PC-3 (cell line): ENCODE data around the gene SELL. TPM values are rescaled to one million over a fixed set of nuclear protein-coding genes. Genes with fewer than 3 reads are reported as not detected.
"Not testable (repeated sequence)": the region's sequence is repeated elsewhere in the genome, so short reads cannot be mapped to it uniquely, and the experiment has no call there.

Source experiments
- ATAC-seq: fragments of 200-7000 bp; cut with Tn5 transposase; 2 replicates; pipeline ENCODE4 v1.9.1; 2020; ENCODE audit warnings: mild to moderate bottlenecking, moderate library complexity
- BruUV-seq: library from RNA; stranded (reverse); fragments of 400-500 nt; replicated peaks from 2 replicates; lab custom pipeline; 2021; lab: Mats Ljungman, UMichigan
- CTCF ChIA-PET: fragments of 300-600 bp; sonication (Branson Sonifier 250); formaldehyde crosslinking; loops from one replicate; lab custom pipeline; 2022; ENCODE audit warnings: antibody characterized with exemption; lab: Charles Lee
- POLR2A ChIA-PET: fragments of 300-600 bp; sonication (Branson Sonifier 250); formaldehyde crosslinking; loops from one replicate; lab custom pipeline; 2022; ENCODE audit warnings: antibody characterized with exemption; ENCODE audit not compliant: unreplicated experiment; lab: Charles Lee
- DNase-seq: peaks from one replicate; pipeline ENCODE4 v3.0.0-alpha.2; 2015
- H2AFZ ChIP-seq: fragments of 300-600 bp; sonication (generic); 2 replicates; pipeline ENCODE4 v1.6.0; 2016; ENCODE audit warnings: antibody characterized with exemption, low read length
- H3F3A ChIP-seq: fragments of 300-600 bp; sonication (generic); one replicate; pipeline ENCODE4 v1.6.0; 2017; ENCODE audit warnings: antibody characterized with exemption, low read length, control low read depth, mild to moderate bottlenecking; ENCODE audit not compliant: unreplicated experiment
- H3K27ac ChIP-seq: fragments of 300-600 bp; sonication (generic); 2 replicates; pipeline ENCODE4 v1.5.1; 2016; ENCODE audit warnings: mild to moderate bottlenecking, low read length
- H3K27me3 ChIP-seq: fragments of 300-600 bp; sonication (generic); 2 replicates; pipeline ENCODE4 v1.6.1; 2016; ENCODE audit warnings: low read length, mixed read lengths
- H3K36me3 ChIP-seq: fragments of 300-600 bp; sonication (generic); 2 replicates; pipeline ENCODE4 v1.6.1; 2016; ENCODE audit warnings: low read depth, mixed run types, low read length, mixed read lengths
- H3K4me1 ChIP-seq: fragments of 300-600 bp; sonication (generic); 2 replicates; pipeline ENCODE4 v1.5.1; 2016; ENCODE audit warnings: low read length; ENCODE audit not compliant: insufficient read depth
- H3K4me2 ChIP-seq: fragments of 300-600 bp; sonication (generic); 2 replicates; pipeline ENCODE4 v1.6.0; 2016; ENCODE audit warnings: low read length
- H3K4me3 ChIP-seq: fragments of 300-600 bp; sonication (generic); 2 replicates; pipeline ENCODE4 v1.5.1; 2016; ENCODE audit warnings: mild to moderate bottlenecking, low read length, mixed read lengths
- H3K79me2 ChIP-seq: fragments of 300-600 bp; sonication (generic); 2 replicates; pipeline ENCODE4 v1.6.1; 2017; ENCODE audit warnings: low read length, mixed read lengths
- H3K9ac ChIP-seq: fragments of 300-600 bp; sonication (generic); 2 replicates; pipeline ENCODE4 v1.6.0; 2016; ENCODE audit warnings: mild to moderate bottlenecking, low read length
- H3K9me2 ChIP-seq: fragments of 300-600 bp; sonication (generic); replicated peaks from 2 replicates; pipeline ENCODE4 v1.6.1; 2016; ENCODE audit warnings: mixed run types, low read length, mixed read lengths
- H3K9me3 ChIP-seq: fragments of 300-600 bp; sonication (generic); 2 replicates; pipeline ENCODE4 v1.6.1; 2016; ENCODE audit warnings: low read length, mixed read lengths
- H4K20me1 ChIP-seq: fragments of 300-600 bp; sonication (generic); 2 replicates; pipeline ENCODE4 v1.6.1; 2016; ENCODE audit warnings: low read length, mixed read lengths
- intact Hi-C: fragments of 100-400 bp; cut with micrococcal nuclease; formaldehyde crosslinking; loops from 2 replicates; pipeline ENCODE4 v1.9.0; 2023
- total RNA-seq: library from RNA; depleted of rRNA; stranded (reverse); fragments of >200 nt; gene quantifications from 2 replicates; pipeline ENCODE4 v1.2.3, GENCODE V29; 2014

Gene SELL
- total RNA-seq, 1 experiment from 2014 or later, result 1.2 TPM

- H4K20me1 ChIP-seq, H3K79me2 ChIP-seq, H3F3A ChIP-seq, ATAC-seq, H2AFZ ChIP-seq, BruUV-seq, H3K27ac ChIP-seq, H3K4me1 ChIP-seq, POLR2A ChIA-PET, H3K9ac ChIP-seq, H3K36me3 ChIP-seq, H3K9me3 ChIP-seq, H3K4me3 ChIP-seq, H3K9me2 ChIP-seq, H3K4me2 ChIP-seq, intact Hi-C loops, CTCF ChIA-PET, DNase-seq, H3K27me3 ChIP-seq: not testable (repeated sequence)
These were observed 43.5 kb downstream of the SELL start for GRCh38 chr1:169667699-169668596.

GRCh38 chr1:169667227-169667639 is 44.2 kb downstream of the SELL start:
- H3K9me3 ChIP-seq, H3K4me2 ChIP-seq, POLR2A ChIA-PET, H3K27ac ChIP-seq, ATAC-seq, H3K27me3 ChIP-seq, H3K36me3 ChIP-seq, H3K9ac ChIP-seq, CTCF ChIA-PET, BruUV-seq, H3K79me2 ChIP-seq, H3K9me2 ChIP-seq, intact Hi-C loops, H2AFZ ChIP-seq, H3F3A ChIP-seq, H3K4me1 ChIP-seq, H4K20me1 ChIP-seq, DNase-seq, H3K4me3 ChIP-seq: not testable (repeated sequence)

- H3K79me2 ChIP-seq, POLR2A ChIA-PET, CTCF ChIA-PET, H3K9me3 ChIP-seq, H3K4me1 ChIP-seq, ATAC-seq, intact Hi-C loops, H3K27ac ChIP-seq, BruUV-seq, H2AFZ ChIP-seq, H3K36me3 ChIP-seq, H3K27me3 ChIP-seq, H3K4me3 ChIP-seq, H3K4me2 ChIP-seq, DNase-seq, H3K9ac ChIP-seq, H3F3A ChIP-seq, H3K9me2 ChIP-seq, H4K20me1 ChIP-seq: not testable (repeated sequence)
These were observed 48.7 kb downstream of the SELL start for GRCh38 chr1:169662680-169663079.

GRCh38 chr1:169661066-169661465 is 50.4 kb downstream of the SELL start:
- H3F3A ChIP-seq, H3K9me3 ChIP-seq, H3K4me3 ChIP-seq, H3K36me3 ChIP-seq, H3K27me3 ChIP-seq, H3K9me2 ChIP-seq, DNase-seq, BruUV-seq, POLR2A ChIA-PET, H3K4me2 ChIP-seq, H3K4me1 ChIP-seq, H3K9ac ChIP-seq, H3K27ac ChIP-seq, ATAC-seq, CTCF ChIA-PET, H4K20me1 ChIP-seq, intact Hi-C loops, H2AFZ ChIP-seq, H3K79me2 ChIP-seq: not testable (repeated sequence)

- H3K36me3 ChIP-seq, H3K4me1 ChIP-seq, ATAC-seq, H3K4me3 ChIP-seq, intact Hi-C loops, H3K4me2 ChIP-seq, CTCF ChIA-PET, H3K9me2 ChIP-seq, H2AFZ ChIP-seq, POLR2A ChIA-PET, H4K20me1 ChIP-seq, DNase-seq, H3K9ac ChIP-seq, H3K27me3 ChIP-seq, H3F3A ChIP-seq, BruUV-seq, H3K27ac ChIP-seq, H3K79me2 ChIP-seq, H3K9me3 ChIP-seq: not testable (repeated sequence)
These were observed 52.6 kb downstream of the SELL start for GRCh38 chr1:169658777-169659176.
